NB4 (cell line): ENCODE measurements around the gene EPHA6.

Experiments used
- DNase-seq: peaks from one replicate; pipeline ENCODE4 v3.0.0; 2010; ENCODE audit warnings: low read depth
- H3K4me3 ChIP-seq: one replicate; pipeline ENCODE4 v1.5.1; 2011; ENCODE audit warnings: mild to moderate bottlenecking, low read depth, low read length, moderate library complexity
- MAX ChIP-seq: IDR thresholded peaks from 2 replicates; pipeline ENCODE4 v1.6.1; 2011; ENCODE audit warnings: low read depth, low read length
- MYC ChIP-seq: IDR thresholded peaks from 2 replicates; pipeline ENCODE4 v1.6.1; 2011; ENCODE audit warnings: low read depth, low read length
- POLR2A ChIP-seq: IDR thresholded peaks from 2 replicates; pipeline ENCODE4 v1.6.1; 2011; ENCODE audit warnings: mild to moderate bottlenecking; ENCODE audit not compliant: insufficient read length; ENCODE audit errors: extremely low read depth
- TF ChIP-seq, protein P1 (sequence below): IDR thresholded peaks from one replicate; pipeline ENCODE4 v1.5.1; 2012; ENCODE audit warnings: low read depth, low read length

The EPHA6 gene

GRCh38 chr3:96813820-96814650, at the start of gene EPHA6:
Gene EPHA6, plus strand, starts transcription at chr3:96814594.
- no peak for DNase-seq
- TF ChIP-seq MAX: no peak
- TF ChIP-seq MYC: no peak
- TF ChIP-seq, protein P1, sequence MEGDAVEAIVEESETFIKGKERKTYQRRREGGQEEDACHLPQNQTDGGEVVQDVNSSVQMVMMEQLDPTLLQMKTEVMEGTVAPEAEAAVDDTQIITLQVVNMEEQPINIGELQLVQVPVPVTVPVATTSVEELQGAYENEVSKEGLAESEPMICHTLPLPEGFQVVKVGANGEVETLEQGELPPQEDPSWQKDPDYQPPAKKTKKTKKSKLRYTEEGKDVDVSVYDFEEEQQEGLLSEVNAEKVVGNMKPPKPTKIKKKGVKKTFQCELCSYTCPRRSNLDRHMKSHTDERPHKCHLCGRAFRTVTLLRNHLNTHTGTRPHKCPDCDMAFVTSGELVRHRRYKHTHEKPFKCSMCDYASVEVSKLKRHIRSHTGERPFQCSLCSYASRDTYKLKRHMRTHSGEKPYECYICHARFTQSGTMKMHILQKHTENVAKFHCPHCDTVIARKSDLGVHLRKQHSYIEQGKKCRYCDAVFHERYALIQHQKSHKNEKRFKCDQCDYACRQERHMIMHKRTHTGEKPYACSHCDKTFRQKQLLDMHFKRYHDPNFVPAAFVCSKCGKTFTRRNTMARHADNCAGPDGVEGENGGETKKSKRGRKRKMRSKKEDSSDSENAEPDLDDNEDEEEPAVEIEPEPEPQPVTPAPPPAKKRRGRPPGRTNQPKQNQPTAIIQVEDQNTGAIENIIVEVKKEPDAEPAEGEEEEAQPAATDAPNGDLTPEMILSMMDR: no peak
- no peak for TF ChIP-seq POLR2A
- no peak within 1 kb of the TSS for H3K4me3 ChIP-seq

- no peak for DNase-seq
- TF ChIP-seq MYC (no peak), POLR2A (no peak), MAX (no peak)
These were observed 37.6 kb upstream of the EPHA6 start for GRCh38 chr3:96776818-96777217.

DNA sequence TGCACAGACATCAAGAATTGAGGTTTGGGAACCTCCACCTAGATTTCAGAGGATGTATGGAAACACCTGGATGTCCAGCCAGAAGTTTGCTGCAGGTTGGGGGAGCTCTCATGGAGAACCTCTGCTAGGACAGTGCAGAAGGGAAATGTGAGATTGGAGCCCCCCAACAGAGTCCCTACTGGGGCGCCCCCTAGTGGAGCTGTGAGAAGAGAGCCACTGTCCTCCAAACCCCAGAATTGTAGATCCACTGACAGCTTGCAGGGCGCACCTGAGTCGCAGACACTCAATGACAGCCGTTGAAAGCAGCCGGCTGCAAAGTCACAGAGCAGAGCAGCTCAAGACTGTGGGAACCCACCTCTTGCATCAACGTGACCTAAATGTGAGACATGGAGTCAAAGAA, 34.6 kb upstream of the EPHA6 start:
- no peak for TF ChIP-seq POLR2A
- TF ChIP-seq, protein P1: peak; percentile 33
- no peak overlapping the region for H3K4me3 ChIP-seq
- peak; percentile 1 for DNase-seq

More at GRCh38 chr3:96776818-96777217, 37.6 kb upstream of the EPHA6 start:
- no peak overlapping the region for H3K4me3 ChIP-seq

GRCh38 chr3:96796101-96796500, 18.3 kb upstream of the EPHA6 start:
- TF ChIP-seq, protein P1: no peak
- TF ChIP-seq POLR2A (no peak), MAX (no peak), MYC (no peak)
- no peak for DNase-seq
- H3K4me3 ChIP-seq: no peak overlapping the region

- H3K4me3 ChIP-seq: no peak overlapping the region
- DNase-seq: no peak
- TF ChIP-seq POLR2A: no peak
- TF ChIP-seq MYC: no peak
- TF ChIP-seq MAX: no peak
- TF ChIP-seq, protein P1: no peak
These were observed 10.5 kb upstream of the EPHA6 start for GRCh38 chr3:96803870-96804269.

GRCh38 chr3:96806341-96806740, 8.1 kb upstream of the EPHA6 start:
- TF ChIP-seq MYC: no peak
- TF ChIP-seq, protein P1: no peak
- no peak for TF ChIP-seq POLR2A
- no peak for TF ChIP-seq MAX
- no peak overlapping the region for H3K4me3 ChIP-seq
- DNase-seq: no peak
